Activated CD8-positive, alpha-beta memory T cell treated with anti-CD3 and anti-CD28 coated beads, Interleukin-2, amount 50 U/mL, for 48 hours (primary cell): ENCODE measurements around the gene PTDSS2.
"Not testable (repeated sequence)": the region's sequence is repeated elsewhere in the genome, so short reads cannot be mapped to it uniquely, and the experiment has no call there.

Experiments used
- DNase-seq: peaks from one replicate; pipeline ENCODE4 v3.0.0-alpha.2; 2020

PTDSS2 gene

GRCh38 chr11:508956-509355, 58.9 kb downstream of the PTDSS2 start:
- DNase-seq, result no peak

- DNase-seq, result no peak
Measured at GRCh38 chr11:512761-513595, 62.9 kb downstream of the PTDSS2 start.

- no peak for DNase-seq
Measured at GRCh38 chr11:514606-515005, 64.5 kb downstream of the PTDSS2 start.

GRCh38 chr11:515131-515530, 65.1 kb downstream of the PTDSS2 start:
- no peak for DNase-seq

- DNase-seq, result no peak
Measured at GRCh38 chr11:516400-516799, 66.3 kb downstream of the PTDSS2 start.

GRCh38 chr11:516918-517685, 67.0 kb downstream of the PTDSS2 start:
- not testable (repeated sequence) for DNase-seq

- peak; percentile 99 for DNase-seq
Measured at GRCh38 chr11:518463-519202, 68.6 kb downstream of the PTDSS2 start.

GRCh38 chr11:520428-521176, 70.5 kb downstream of the PTDSS2 start:
- no peak for DNase-seq

- no peak for DNase-seq
Measured at GRCh38 chr11:521177-521688, 71.2 kb downstream of the PTDSS2 start.

GRCh38 chr11:526192-526591, 76.1 kb downstream of the PTDSS2 start:
- DNase-seq, result no peak

- DNase-seq, result no peak
Measured at GRCh38 chr11:528166-528814, 78.2 kb downstream of the PTDSS2 start.

GRCh38 chr11:528815-529727, 79.0 kb downstream of the PTDSS2 start:
- DNase-seq, result peak; percentile 49

- DNase-seq, result no peak
Measured at GRCh38 chr11:529728-530411, 79.8 kb downstream of the PTDSS2 start.

- no peak for DNase-seq
Measured at GRCh38 chr11:530960-531831, 81.1 kb downstream of the PTDSS2 start.

- DNase-seq, result no peak
Measured at GRCh38 chr11:531919-532526, 81.9 kb downstream of the PTDSS2 start.

- DNase-seq, result no peak
Measured at GRCh38 chr11:532527-532985, 82.5 kb downstream of the PTDSS2 start.

- peak; percentile 51 for DNase-seq
Measured at GRCh38 chr11:532986-533585, 83.0 kb downstream of the PTDSS2 start.
